Panc1 (cell line): ENCODE data around the gene ACAT2. TPM values are rescaled to one million over a fixed set of nuclear protein-coding genes. Genes with fewer than 3 reads are reported as not detected.

Experiments used
- ATAC-seq: fragments of 200-7000 bp; cut with Tn5 transposase; 2 replicates; pipeline ENCODE4 v1.9.1; 2020; ENCODE audit warnings: mild to moderate bottlenecking, moderate library complexity
- BruUV-seq: library from RNA; stranded (reverse); fragments of 400-500 nt; replicated peaks from 2 replicates; lab custom pipeline; 2021; lab: Mats Ljungman, UMichigan
- CTCF ChIA-PET: fragments of 300-600 bp; sonication (Branson Sonifier 250); formaldehyde crosslinking; loops from one replicate; lab custom pipeline; 2022; ENCODE audit warnings: antibody characterized with exemption; lab: Charles Lee
- POLR2A ChIA-PET: fragments of 300-600 bp; sonication (Branson Sonifier 250); formaldehyde crosslinking; loops from one replicate; lab custom pipeline; 2022; ENCODE audit warnings: antibody characterized with exemption; lab: Charles Lee
- DNase-seq: peaks from one replicate; pipeline ENCODE4 v3.0.0-alpha.2; 2010; ENCODE audit warnings: low read depth, low spot score
- H3K27ac ChIP-seq: 2 replicates; pipeline ENCODE4 v1.5.1; 2011; ENCODE audit warnings: mild to moderate bottlenecking, low read length, inconsistent platforms
- H3K27me3 ChIP-seq: fragments of 200-500 bp; sonication (Bioruptor generic); 2 replicates; pipeline ENCODE4 v1.6.0; 2014; ENCODE audit warnings: low read length, inconsistent platforms; ENCODE audit not compliant: control insufficient read depth, insufficient read depth
- H3K36me3 ChIP-seq: fragments of 200-500 bp; sonication (Bioruptor generic); 2 replicates; pipeline ENCODE4 v1.5.1; 2014; ENCODE audit warnings: inconsistent platforms, mild to moderate bottlenecking, low read length, moderate library complexity; ENCODE audit not compliant: control insufficient read depth, insufficient read depth
- H3K4me1 ChIP-seq: 2 replicates; pipeline ENCODE4 v1.5.1; 2011; ENCODE audit warnings: inconsistent platforms, mild to moderate bottlenecking, low read length, moderate library complexity; ENCODE audit not compliant: control insufficient read depth, insufficient read depth
- H3K4me3 ChIP-seq, 2 experiments: 2 replicates each; pipeline ENCODE4 v1.5.1; 2011 to 2012; ENCODE audit warnings: low read depth in 2 of 2, low read length in 2 of 2, mild to moderate bottlenecking in 2 of 2, inconsistent platforms in 1 of 2, moderate library complexity in 1 of 2
- H3K9me3 ChIP-seq: fragments of 200-500 bp; sonication (Bioruptor generic); 2 replicates; pipeline ENCODE4 v1.5.1; 2014; ENCODE audit warnings: low read depth, mild to moderate bottlenecking, inconsistent platforms, low read length, moderate library complexity; ENCODE audit not compliant: control insufficient read depth, insufficient read depth
- CTCF ChIP-seq: fragments of 450-650 bp; IDR thresholded peaks from 2 replicates; pipeline ENCODE4 v1.5.1; 2017; ENCODE audit warnings: mild to moderate bottlenecking
- POLR2AphosphoS5 ChIP-seq: IDR thresholded peaks from 2 replicates; pipeline ENCODE4 v1.6.1; 2012; ENCODE audit warnings: mild to moderate bottlenecking, low read depth, low read length, moderate library complexity
- SIN3A ChIP-seq: IDR thresholded peaks from 2 replicates; pipeline ENCODE4 v1.6.1; 2012; ENCODE audit warnings: low read depth, mild to moderate bottlenecking, low read length, moderate library complexity, borderline replicate concordance; ENCODE audit not compliant: insufficient read depth
- TCF7L2 ChIP-seq: IDR thresholded peaks from 2 replicates; pipeline ENCODE4 v1.6.1; 2011; ENCODE audit warnings: mild to moderate bottlenecking, low read depth, low read length, inconsistent platforms
- in situ Hi-C: cut with HindIII; loops from 2 replicates; pipeline ENCODE4 v1.10.0; 2016; ENCODE audit warnings: low sequenced_read_pairs, low pct_unique_long_range_greater_than_20kb
- intact Hi-C: fragments of 100-400 bp; cut with micrococcal nuclease; formaldehyde crosslinking; loops from one replicate; pipeline ENCODE4 v1.10.0; 2022; ENCODE audit not compliant: unreplicated experiment
- total RNA-seq: library from RNA; stranded (reverse); gene quantifications from one replicate; pipeline ENCODE4 v1.2.1, GENCODE V29; 2021; ENCODE audit not compliant: unreplicated experiment
- TF ChIP-seq, protein P1 (sequence below), 2 experiments: IDR thresholded peaks; 2 replicates each; pipeline ENCODE4 v1.6.1; 2011 to 2012; ENCODE audit warnings: low read depth in 2 of 2, control low read depth in 1 of 2, low read length in 1 of 2, mild to moderate bottlenecking in 1 of 2, moderate library complexity in 1 of 2; ENCODE audit not compliant: insufficient read depth in 1 of 2

Gene ACAT2
- total RNA-seq, 1 experiment from 2014 or later, result 112 TPM

GRCh38 chr6:159753081-159753872 is 8.6 kb upstream of the ACAT2 start:
- in situ Hi-C loops, result no loop called here
- peaks cover 51% of the 10 kb centered on the region for H3K36me3 ChIP-seq
- POLR2A ChIA-PET, result no interaction called here

DNA sequence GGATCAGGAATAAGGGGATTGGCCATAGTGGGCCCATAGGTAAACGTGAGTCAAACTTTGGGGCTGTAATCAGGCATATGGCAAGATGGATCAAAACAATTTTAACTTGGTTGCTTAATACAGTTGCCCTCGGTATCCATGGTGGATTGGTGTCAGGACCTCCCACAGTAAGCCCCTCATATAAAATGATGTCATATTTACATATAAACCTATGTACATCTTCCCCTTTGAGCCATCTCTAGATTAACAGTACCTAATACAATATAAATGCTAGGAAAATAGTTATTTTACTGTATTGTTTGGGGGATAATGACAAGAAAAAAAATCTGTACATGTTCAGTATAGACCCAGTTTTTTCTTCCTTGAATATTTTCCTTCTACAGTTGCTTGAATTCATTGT is 7.4 kb upstream of the ACAT2 start:
- Histone ChIP-seq H3K36me3 (peaks cover 48% of the 10 kb centered on the region), H3K4me3 (no peak overlapping the region), H3K27me3 (no peaks in the 10 kb centered on the region), H3K9me3 (no peaks in the 10 kb centered on the region), H3K27ac (no peak overlapping the region), H3K4me1 (peaks cover under 1% of the 10 kb centered on the region)
- no peak for DNase-seq
- TF ChIP-seq CTCF (no peak), POLR2AphosphoS5 (no peak), TCF7L2 (no peak), SIN3A (no peak)
- TF ChIP-seq, protein P1, sequence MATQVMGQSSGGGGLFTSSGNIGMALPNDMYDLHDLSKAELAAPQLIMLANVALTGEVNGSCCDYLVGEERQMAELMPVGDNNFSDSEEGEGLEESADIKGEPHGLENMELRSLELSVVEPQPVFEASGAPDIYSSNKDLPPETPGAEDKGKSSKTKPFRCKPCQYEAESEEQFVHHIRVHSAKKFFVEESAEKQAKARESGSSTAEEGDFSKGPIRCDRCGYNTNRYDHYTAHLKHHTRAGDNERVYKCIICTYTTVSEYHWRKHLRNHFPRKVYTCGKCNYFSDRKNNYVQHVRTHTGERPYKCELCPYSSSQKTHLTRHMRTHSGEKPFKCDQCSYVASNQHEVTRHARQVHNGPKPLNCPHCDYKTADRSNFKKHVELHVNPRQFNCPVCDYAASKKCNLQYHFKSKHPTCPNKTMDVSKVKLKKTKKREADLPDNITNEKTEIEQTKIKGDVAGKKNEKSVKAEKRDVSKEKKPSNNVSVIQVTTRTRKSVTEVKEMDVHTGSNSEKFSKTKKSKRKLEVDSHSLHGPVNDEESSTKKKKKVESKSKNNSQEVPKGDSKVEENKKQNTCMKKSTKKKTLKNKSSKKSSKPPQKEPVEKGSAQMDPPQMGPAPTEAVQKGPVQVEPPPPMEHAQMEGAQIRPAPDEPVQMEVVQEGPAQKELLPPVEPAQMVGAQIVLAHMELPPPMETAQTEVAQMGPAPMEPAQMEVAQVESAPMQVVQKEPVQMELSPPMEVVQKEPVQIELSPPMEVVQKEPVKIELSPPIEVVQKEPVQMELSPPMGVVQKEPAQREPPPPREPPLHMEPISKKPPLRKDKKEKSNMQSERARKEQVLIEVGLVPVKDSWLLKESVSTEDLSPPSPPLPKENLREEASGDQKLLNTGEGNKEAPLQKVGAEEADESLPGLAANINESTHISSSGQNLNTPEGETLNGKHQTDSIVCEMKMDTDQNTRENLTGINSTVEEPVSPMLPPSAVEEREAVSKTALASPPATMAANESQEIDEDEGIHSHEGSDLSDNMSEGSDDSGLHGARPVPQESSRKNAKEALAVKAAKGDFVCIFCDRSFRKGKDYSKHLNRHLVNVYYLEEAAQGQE (IDR thresholded peaks at IDR 0.05; ENCODE audit: insufficient read depth in 1 of 2, low read depth in 2 of 2, low read length in 1 of 2), result no peak
- in situ Hi-C loops (no loop called here), intact Hi-C loops (no loop called here)
- ChIA-PET CTCF (no interaction called here), POLR2A (no interaction called here)
- no peak for ATAC-seq
- no TSS peak for BruUV-seq

More at GRCh38 chr6:159753081-159753872, 8.6 kb upstream of the ACAT2 start:
- Histone ChIP-seq H3K27ac (no peak overlapping the region), H3K4me3 (no peak overlapping the region), H3K9me3 (no peaks in the 10 kb centered on the region), H3K4me1 (no peaks in the 10 kb centered on the region), H3K27me3 (no peaks in the 10 kb centered on the region)
- CTCF ChIA-PET, result no interaction called here
- BruUV-seq, result no TSS peak
- TF ChIP-seq, protein P1 (IDR thresholded peaks at IDR 0.05; ENCODE audit: insufficient read depth in 1 of 2, low read depth in 2 of 2, low read length in 1 of 2), result no peak
- no peak for TF ChIP-seq TCF7L2
- no peak for TF ChIP-seq CTCF
- no peak for TF ChIP-seq POLR2AphosphoS5
- no peak for TF ChIP-seq SIN3A
- DNase-seq (no peak), ATAC-seq (no peak)
- intact Hi-C loops, result no loop called here
